IMR-90 (cell line): ENCODE measurements around the gene STIM1. TPM values are rescaled to one million over a fixed set of nuclear protein-coding genes. Genes with fewer than 3 reads are reported as not detected.
A peak's percentile ranks its signal among the peaks of the same experiment; 100 is the strongest.

Experiments used
- ATAC-seq: fragments of 200-7000 bp; cut with Tn5 transposase; 2 replicates; pipeline ENCODE4 v1.9.1; 2020; ENCODE audit warnings: low read depth, mild to moderate bottlenecking, moderate library complexity
- BruUV-seq: library from RNA; stranded (reverse); fragments of 400-500 nt; replicated peaks from 2 replicates; lab custom pipeline; 2021; lab: Mats Ljungman, UMichigan
- CTCF ChIA-PET: fragments of 300-600 bp; formaldehyde crosslinking; extraction: SDS; loops from one replicate; lab custom pipeline; 2021; ENCODE audit warnings: antibody characterized with exemption; lab: Yijun Ruan, JAX
- POLR2A ChIA-PET: fragments of 300-600 bp; sonication (Branson Sonifier 250); formaldehyde crosslinking; loops from one replicate; lab custom pipeline; 2022; ENCODE audit warnings: antibody characterized with exemption; ENCODE audit not compliant: unreplicated experiment; lab: Charles Lee
- DNase-seq: peaks from one replicate; pipeline ENCODE4 v3.0.0; 2013
- H2AFZ ChIP-seq: replicated peaks from 2 replicates; pipeline ENCODE3; 2013; ENCODE audit warnings: low read length, mild to moderate bottlenecking; ENCODE audit not compliant: poor library complexity
- H2AK5ac ChIP-seq: 2 replicates; pipeline ENCODE4 v1.6.1; 2013; ENCODE audit warnings: low read depth, low read length, inconsistent platforms
- H2AK9ac ChIP-seq: replicated peaks from 2 replicates; pipeline ENCODE3; 2013; ENCODE audit warnings: mild to moderate bottlenecking, low read depth, low read length, moderate library complexity; ENCODE audit not compliant: poor library complexity
- H2BK120ac ChIP-seq: 2 replicates; pipeline ENCODE4 v1.6.1; 2013; ENCODE audit warnings: low read depth, low read length, inconsistent platforms
- H2BK15ac ChIP-seq: 3 replicates; pipeline ENCODE4 v1.6.1; 2013; ENCODE audit warnings: low read depth, low read length, inconsistent platforms
- H2BK20ac ChIP-seq: 2 replicates; pipeline ENCODE4 v1.6.1; 2013; ENCODE audit warnings: low read depth, mild to moderate bottlenecking, inconsistent platforms, low read length, moderate library complexity
- H2BK5ac ChIP-seq: 2 replicates; pipeline ENCODE4 v1.6.1; 2013; ENCODE audit warnings: mild to moderate bottlenecking, low read depth, low read length, inconsistent platforms; ENCODE audit not compliant: poor library complexity, severe bottlenecking
- H3K14ac ChIP-seq: replicated peaks from 2 replicates; pipeline ENCODE4 v1.6.1; 2013; ENCODE audit warnings: low read depth, low read length, inconsistent platforms
- H3K18ac ChIP-seq: 2 replicates; pipeline ENCODE4 v1.6.1; 2013; ENCODE audit warnings: low read depth, low read length, control low read depth
- H3K23ac ChIP-seq: 2 replicates; pipeline ENCODE4 v1.6.1; 2013; ENCODE audit warnings: low read depth, low read length, inconsistent platforms
- H3K27ac ChIP-seq: 2 replicates; pipeline ENCODE4 v1.5.1; 2013; ENCODE audit warnings: mild to moderate bottlenecking, control low read depth, low read length; ENCODE audit not compliant: insufficient read depth
- H3K27me3 ChIP-seq: 2 replicates; pipeline ENCODE4 v1.6.1; 2013; ENCODE audit warnings: low read length; ENCODE audit not compliant: control insufficient read depth, insufficient read depth
- H3K36me3 ChIP-seq: 2 replicates; pipeline ENCODE4 v1.6.1; 2013; ENCODE audit warnings: low read length, mixed read lengths; ENCODE audit not compliant: control insufficient read depth, insufficient read depth
- H3K4ac ChIP-seq: 2 replicates; pipeline ENCODE4 v1.6.1; 2013; ENCODE audit warnings: low read depth, low read length, inconsistent platforms
- H3K4me1 ChIP-seq: 2 replicates; pipeline ENCODE4 v1.6.1; 2013; ENCODE audit warnings: low read length, mixed read lengths; ENCODE audit not compliant: control insufficient read depth, insufficient read depth
- H3K4me2 ChIP-seq: 2 replicates; pipeline ENCODE4 v1.6.1; 2013; ENCODE audit warnings: low read depth, mild to moderate bottlenecking, control low read depth, low read length, moderate library complexity
- H3K4me3 ChIP-seq: 2 replicates; pipeline ENCODE4 v1.5.1; 2013; ENCODE audit warnings: low read depth, mild to moderate bottlenecking, control low read depth, low read length, moderate library complexity; ENCODE audit not compliant: insufficient read depth
- H3K56ac ChIP-seq: 2 replicates; pipeline ENCODE4 v1.6.1; 2013; ENCODE audit warnings: low read length, inconsistent platforms; ENCODE audit not compliant: insufficient read depth; ENCODE audit errors: extremely low read depth
- H3K79me1 ChIP-seq, 2 experiments: 2 replicates each; pipeline ENCODE4 v1.6.1; 2013; ENCODE audit warnings: low read length in 2 of 2, inconsistent platforms in 1 of 2, low read depth in 1 of 2
- H3K9ac ChIP-seq: 2 replicates; pipeline ENCODE4 v1.6.1; 2013; ENCODE audit warnings: low read depth, low read length, control low read depth
- H3K9me1 ChIP-seq: 2 replicates; pipeline ENCODE4 v1.6.1; 2013; ENCODE audit warnings: low read length, inconsistent platforms; ENCODE audit not compliant: insufficient read depth
- H3K9me3 ChIP-seq: 2 replicates; pipeline ENCODE4 v1.6.1; 2013; ENCODE audit warnings: low read length; ENCODE audit not compliant: control insufficient read depth, insufficient read depth
- H4K20me1 ChIP-seq: 2 replicates; pipeline ENCODE4 v1.6.1; 2013; ENCODE audit warnings: low read length, inconsistent platforms; ENCODE audit not compliant: insufficient read depth
- H4K5ac ChIP-seq: 2 replicates; pipeline ENCODE4 v1.6.1; 2013; ENCODE audit warnings: mild to moderate bottlenecking, low read depth, low read length, control low read depth
- H4K8ac ChIP-seq, 2 experiments: 2 replicates each; pipeline ENCODE4 v1.6.1; 2013; ENCODE audit warnings: low read depth in 2 of 2, low read length in 2 of 2, control low read depth in 1 of 2, inconsistent platforms in 1 of 2
- H4K91ac ChIP-seq: 2 replicates; pipeline ENCODE4 v1.6.1; 2013; ENCODE audit warnings: low read depth, low read length, inconsistent platforms; ENCODE audit not compliant: insufficient read depth
- BHLHE40 ChIP-seq: fragments of 150-350 bp; IDR thresholded peaks from 2 replicates; pipeline ENCODE4 v1.6.1; 2016; ENCODE audit warnings: mild to moderate bottlenecking, low read depth, low read length
- CHD1 ChIP-seq: IDR thresholded peaks from 2 replicates; pipeline ENCODE4 v1.6.1; 2012; ENCODE audit warnings: low read depth, low read length, improper control_type of control experiment
- MAFK ChIP-seq: IDR thresholded peaks from 2 replicates; pipeline ENCODE4 v1.6.1; 2012; ENCODE audit warnings: low read depth, low read length, improper control_type of control experiment
- MAZ ChIP-seq: IDR thresholded peaks from 2 replicates; pipeline ENCODE4 v1.6.1; 2012; ENCODE audit warnings: low read depth, mild to moderate bottlenecking, low read length, improper control_type of control experiment, moderate library complexity, borderline replicate concordance
- POLR2A ChIP-seq: IDR thresholded peaks from 2 replicates; pipeline ENCODE4 v1.6.1; 2012; ENCODE audit warnings: mild to moderate bottlenecking, low read depth, low read length
- RAD21 ChIP-seq: IDR thresholded peaks from 2 replicates; pipeline ENCODE4 v1.6.1; 2012; ENCODE audit warnings: low read length, improper control_type of control experiment
- RCOR1 ChIP-seq: IDR thresholded peaks from 2 replicates; pipeline ENCODE4 v1.6.1; 2012; ENCODE audit warnings: mild to moderate bottlenecking, low read length, improper control_type of control experiment; ENCODE audit not compliant: insufficient replicate concordance
- SMC3 ChIP-seq: fragments of 150-350 bp; IDR thresholded peaks from 2 replicates; pipeline ENCODE4 v1.6.1; 2016; ENCODE audit warnings: low read depth, mild to moderate bottlenecking, antibody characterized with exemption, low read length, moderate library complexity
- WGBS, 2 experiments: methylation state at CpG; one replicate each; pipeline versions ENCODE4 v1.1.5 to v1.1.7; 2013; ENCODE audit warnings: missing lambda C conversion rate in 2 of 2; ENCODE audit not compliant: insufficient read length in 1 of 2; ENCODE audit errors: extremely low coverage in 2 of 2; 5-methylcytosine and 5-hydroxymethylcytosine counted together
- dilution Hi-C: fragments of 300-500 bp; cut with HindIII; formaldehyde crosslinking; loops from one replicate; pipeline ENCODE4 v1.14.3; 2018; ENCODE audit warnings: low sequenced_read_pairs; ENCODE audit not compliant: unreplicated experiment
- in situ Hi-C: fragments of 300-500 bp; cut with MboI; formaldehyde crosslinking; loops from 3 replicates; pipeline ENCODE4 v1.14.3; 2019; ENCODE audit warnings: low sequenced_read_pairs, inconsistent platforms, mixed read lengths
- intact Hi-C: fragments of 100-400 bp; cut with micrococcal nuclease; formaldehyde crosslinking; loops from 2 replicates; pipeline ENCODE4 v1.10.0; 2022
- polyA plus RNA-seq, 3 experiments: library from polyadenylated mRNA; depleted of rRNA; stranded (reverse); fragments of >200 nt; gene quantifications; 2 replicates each; pipeline ENCODE4 v1.2.3, GENCODE V29; 2012; ENCODE audit warnings: low replicate concordance in 1 of 3
- total RNA-seq: library from RNA; depleted of rRNA; stranded (reverse); fragments of >200 nt; gene quantifications from 2 replicates; pipeline ENCODE4 v1.2.3, GENCODE V29; 2012
- TF ChIP-seq, protein P1 (sequence below): fragments of 150-350 bp; IDR thresholded peaks from 2 replicates; pipeline ENCODE4 v1.6.1; 2017; ENCODE audit warnings: mild to moderate bottlenecking, antibody characterized with exemption, low read length, low read depth
- TF ChIP-seq, protein P2 (sequence below): fragments of 150-350 bp; IDR thresholded peaks from 2 replicates; pipeline ENCODE4 v1.6.1; 2016; ENCODE audit warnings: low read depth, mild to moderate bottlenecking, low read length, moderate library complexity, borderline replicate concordance
- TF ChIP-seq, protein P3 (sequence below): conservative IDR thresholded peaks from 2 replicates; pipeline ENCODE4 v1.5.1; 2012; ENCODE audit warnings: mild to moderate bottlenecking, low read depth, low read length, improper control_type of control experiment

The STIM1 gene
- total and polyA plus RNA-seq, 2 of the 4 experiments (the other 2 are of a cell fraction): 17.9 to 23.0 TPM

DNA sequence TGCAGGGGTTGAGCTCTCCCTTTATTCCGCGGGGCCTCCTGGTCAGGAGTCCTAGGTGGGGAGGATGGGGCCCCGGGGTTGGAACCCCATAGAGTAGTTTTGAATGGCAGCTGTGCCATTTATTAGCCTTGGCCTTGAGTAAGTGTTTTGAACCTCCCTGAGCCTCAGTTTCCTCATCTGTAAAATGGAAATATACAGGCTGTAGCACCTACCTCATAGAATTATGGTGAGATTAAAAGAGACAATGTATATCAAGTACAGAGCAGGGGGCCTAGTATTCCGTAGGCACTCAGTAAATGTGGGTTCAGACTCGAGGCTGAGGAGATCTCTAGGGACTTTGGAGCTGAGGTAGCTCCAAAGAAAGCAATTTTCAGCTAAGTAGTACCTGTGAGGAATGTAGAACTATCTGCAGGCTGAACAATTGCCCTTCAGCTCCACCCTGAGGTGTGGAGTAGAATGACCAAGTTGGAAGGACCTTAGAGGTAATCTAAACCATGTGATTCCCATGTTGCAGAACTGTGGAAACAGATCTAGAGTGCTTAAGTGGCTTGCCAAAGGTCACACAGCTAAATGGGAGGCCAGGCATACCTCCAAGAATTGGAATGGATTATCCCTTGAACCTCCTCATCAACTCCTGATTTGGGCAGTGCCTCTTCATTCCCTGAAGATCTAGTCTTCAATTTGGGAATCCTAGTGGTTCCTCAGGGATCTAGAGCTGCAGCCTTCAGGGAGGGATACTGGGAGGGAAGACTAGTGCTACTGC lies 46.4 kb upstream of the STIM1 start:
- H3K9ac ChIP-seq: peak overlapping the region; percentile 33; the same call in 1 of the 2 replicates
- no peaks in the 10 kb centered on the region for H3K4me1 ChIP-seq
- no peak overlapping the region for H2BK15ac ChIP-seq
- peak; percentile 13; the same call in 1 of the 2 replicates for TF ChIP-seq SMC3
- TF ChIP-seq, protein P1, sequence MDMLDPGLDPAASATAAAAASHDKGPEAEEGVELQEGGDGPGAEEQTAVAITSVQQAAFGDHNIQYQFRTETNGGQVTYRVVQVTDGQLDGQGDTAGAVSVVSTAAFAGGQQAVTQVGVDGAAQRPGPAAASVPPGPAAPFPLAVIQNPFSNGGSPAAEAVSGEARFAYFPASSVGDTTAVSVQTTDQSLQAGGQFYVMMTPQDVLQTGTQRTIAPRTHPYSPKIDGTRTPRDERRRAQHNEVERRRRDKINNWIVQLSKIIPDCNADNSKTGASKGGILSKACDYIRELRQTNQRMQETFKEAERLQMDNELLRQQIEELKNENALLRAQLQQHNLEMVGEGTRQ: no peak
- no peak for TF ChIP-seq CHD1
- TF ChIP-seq POLR2A: no peak
- TF ChIP-seq MAFK: no peak
- TF ChIP-seq, protein P2, sequence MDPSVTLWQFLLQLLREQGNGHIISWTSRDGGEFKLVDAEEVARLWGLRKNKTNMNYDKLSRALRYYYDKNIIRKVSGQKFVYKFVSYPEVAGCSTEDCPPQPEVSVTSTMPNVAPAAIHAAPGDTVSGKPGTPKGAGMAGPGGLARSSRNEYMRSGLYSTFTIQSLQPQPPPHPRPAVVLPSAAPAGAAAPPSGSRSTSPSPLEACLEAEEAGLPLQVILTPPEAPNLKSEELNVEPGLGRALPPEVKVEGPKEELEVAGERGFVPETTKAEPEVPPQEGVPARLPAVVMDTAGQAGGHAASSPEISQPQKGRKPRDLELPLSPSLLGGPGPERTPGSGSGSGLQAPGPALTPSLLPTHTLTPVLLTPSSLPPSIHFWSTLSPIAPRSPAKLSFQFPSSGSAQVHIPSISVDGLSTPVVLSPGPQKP: no peak
- TF ChIP-seq MAZ: no peak
- peak; percentile 47; the same call in 1 of the 2 replicates for TF ChIP-seq RAD21
- no peak for TF ChIP-seq BHLHE40
- TF ChIP-seq RCOR1: no peak
- TF ChIP-seq, protein P3, sequence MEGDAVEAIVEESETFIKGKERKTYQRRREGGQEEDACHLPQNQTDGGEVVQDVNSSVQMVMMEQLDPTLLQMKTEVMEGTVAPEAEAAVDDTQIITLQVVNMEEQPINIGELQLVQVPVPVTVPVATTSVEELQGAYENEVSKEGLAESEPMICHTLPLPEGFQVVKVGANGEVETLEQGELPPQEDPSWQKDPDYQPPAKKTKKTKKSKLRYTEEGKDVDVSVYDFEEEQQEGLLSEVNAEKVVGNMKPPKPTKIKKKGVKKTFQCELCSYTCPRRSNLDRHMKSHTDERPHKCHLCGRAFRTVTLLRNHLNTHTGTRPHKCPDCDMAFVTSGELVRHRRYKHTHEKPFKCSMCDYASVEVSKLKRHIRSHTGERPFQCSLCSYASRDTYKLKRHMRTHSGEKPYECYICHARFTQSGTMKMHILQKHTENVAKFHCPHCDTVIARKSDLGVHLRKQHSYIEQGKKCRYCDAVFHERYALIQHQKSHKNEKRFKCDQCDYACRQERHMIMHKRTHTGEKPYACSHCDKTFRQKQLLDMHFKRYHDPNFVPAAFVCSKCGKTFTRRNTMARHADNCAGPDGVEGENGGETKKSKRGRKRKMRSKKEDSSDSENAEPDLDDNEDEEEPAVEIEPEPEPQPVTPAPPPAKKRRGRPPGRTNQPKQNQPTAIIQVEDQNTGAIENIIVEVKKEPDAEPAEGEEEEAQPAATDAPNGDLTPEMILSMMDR: peak; percentile 39
- dilution Hi-C loops (no loop called here), intact Hi-C loops (no loop called here), in situ Hi-C loops (no loop called here)
- CTCF ChIA-PET: interaction anchor here (0.5 to 1.7 kb wide), 6 partner anchors 11 to 82 kb away, joined by 3 to 4 read pairs (median 3); partner anchors contain the start of gene NUP98
- peak overlapping the region; percentile 83 for H3K4me2 ChIP-seq
- H3K23ac ChIP-seq: no peak overlapping the region
- H3K79me1 ChIP-seq: peaks cover 0 to 4% of the 10 kb centered on the region in 2 experiments; a peak in 1 of 4 replicates
- H3K9me3 ChIP-seq: no peaks in the 10 kb centered on the region
- peak overlapping the region; percentile 26; the same call in 1 of the 2 replicates for H3K4ac ChIP-seq
- H4K5ac ChIP-seq: no peak overlapping the region
- peak overlapping the region; percentile 78 for H3K4me3 ChIP-seq
- ATAC-seq (peak; percentile 28), DNase-seq (peak; percentile 41)
- H2BK5ac ChIP-seq: no peak overlapping the region
- H2BK120ac ChIP-seq: no peak overlapping the region
- no peak overlapping the region for H3K18ac ChIP-seq
- H2BK20ac ChIP-seq: no peak overlapping the region
- no peaks in the 10 kb centered on the region for H3K36me3 ChIP-seq
- peak overlapping the region; percentile 43; the same call in 1 of the 2 replicates for H3K14ac ChIP-seq
- H4K91ac ChIP-seq: no peak overlapping the region
- no peaks in the 10 kb centered on the region for H3K27me3 ChIP-seq
- H3K56ac ChIP-seq: no peak overlapping the region
- H3K27ac ChIP-seq: no peak overlapping the region
- H4K20me1 ChIP-seq: no peaks in the 10 kb centered on the region
- peak overlapping the region; percentile 25 for H2AK9ac ChIP-seq
- H2AK5ac ChIP-seq: no peak overlapping the region
- peak overlapping the region; percentile 87 for H2AFZ ChIP-seq
- WGBS, 2 experiments: 33% methylated on average over 1 of the region's 5 CpGs; no CpG with 5 or more reads in 1 of the 2 experiments
- POLR2A ChIA-PET: no interaction called here
- H4K8ac ChIP-seq: peak overlapping the region; percentile 49 to 91; a peak in 3 of 4 replicates
- no TSS peak for BruUV-seq
- H3K9me1 ChIP-seq: peaks cover 6% of the 10 kb centered on the region; the same call in 1 of the 2 replicates
